CD4-positive, alpha-beta T cell treated with Interferon gamma for 1 hour (primary cell): ENCODE data around the gene ZC3H15.

ENCODE experiments used
- DNase-seq: peaks from one replicate; pipeline ENCODE4 v3.0.0-alpha.2; 2020

Gene ZC3H15

DNA sequence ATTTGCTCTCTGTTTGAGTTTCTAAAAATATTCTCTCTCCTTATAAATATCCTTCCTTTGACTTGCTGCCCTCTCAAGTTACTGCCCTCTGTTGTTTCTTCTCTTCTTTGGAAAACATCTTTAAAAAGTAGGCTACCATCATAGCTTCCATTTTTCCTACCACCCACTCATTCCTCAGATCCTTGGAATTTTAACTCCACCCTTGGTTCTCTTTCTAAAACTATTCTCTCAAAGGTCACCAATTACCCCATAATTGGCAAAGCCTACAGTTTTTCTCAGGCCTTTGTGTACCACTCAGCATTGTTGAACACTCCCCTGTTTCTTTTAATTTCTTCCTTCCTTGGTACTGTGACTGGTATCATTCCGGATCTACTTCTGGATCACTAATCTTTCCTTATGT is 60.8 kb downstream of the ZC3H15 start:
- no peak for DNase-seq

DNA sequence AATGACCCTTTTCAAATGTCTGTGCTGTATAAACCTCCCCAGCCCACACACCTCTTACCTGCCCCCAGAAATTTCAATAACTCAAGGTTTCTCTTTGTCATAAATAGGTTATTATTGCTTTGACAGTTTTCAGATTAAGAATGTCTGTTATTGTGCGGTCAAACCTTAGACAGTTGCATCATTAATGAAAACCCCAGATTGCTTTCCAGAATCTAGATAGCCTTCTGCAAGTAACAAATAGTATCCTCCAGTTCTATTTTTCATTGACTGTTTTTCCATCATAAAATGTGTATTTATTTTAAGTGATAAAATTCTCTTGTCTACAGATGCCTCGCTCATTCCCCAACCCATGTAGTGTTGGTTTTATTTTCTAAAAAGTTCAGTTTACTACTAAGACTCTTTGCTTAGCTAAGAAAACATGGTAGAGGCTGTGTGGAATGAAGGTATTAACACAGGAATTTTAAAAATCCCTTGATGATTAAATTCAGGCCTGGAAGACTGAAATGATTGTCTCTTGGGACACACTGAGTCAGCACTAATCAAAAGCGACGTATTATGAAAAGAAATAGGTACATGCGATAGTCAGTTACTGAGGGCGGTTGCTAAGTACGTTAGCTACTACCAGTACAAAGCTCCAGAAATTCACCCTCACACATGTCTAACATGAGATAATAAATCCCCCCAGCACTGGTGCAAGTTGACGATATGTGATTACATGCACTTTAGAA is 65.4 kb downstream of the ZC3H15 start:
- no peak for DNase-seq

DNA sequence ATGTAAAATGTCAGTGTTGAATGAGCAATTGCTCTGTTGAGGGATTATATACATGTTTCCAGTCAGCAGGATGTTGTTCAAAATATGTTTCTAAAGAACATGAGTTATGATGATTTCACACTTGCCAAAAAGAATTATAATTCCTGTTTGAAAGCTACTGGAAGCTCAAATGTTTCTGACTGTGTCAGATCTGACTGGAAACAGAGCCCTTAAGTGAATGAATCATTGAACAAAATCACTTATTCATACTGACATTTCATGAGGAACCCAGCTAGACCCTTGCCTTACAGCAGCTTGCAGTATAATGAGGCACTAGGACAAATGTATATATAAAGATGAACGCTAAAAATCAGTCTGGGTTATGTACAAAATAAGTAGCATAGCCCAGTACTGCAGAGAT is 68.4 kb downstream of the ZC3H15 start:
- no peak for DNase-seq

- no peak for DNase-seq
Observed at GRCh38 chr2:186554850-186555671, 69.0 kb downstream of the ZC3H15 start.

DNA sequence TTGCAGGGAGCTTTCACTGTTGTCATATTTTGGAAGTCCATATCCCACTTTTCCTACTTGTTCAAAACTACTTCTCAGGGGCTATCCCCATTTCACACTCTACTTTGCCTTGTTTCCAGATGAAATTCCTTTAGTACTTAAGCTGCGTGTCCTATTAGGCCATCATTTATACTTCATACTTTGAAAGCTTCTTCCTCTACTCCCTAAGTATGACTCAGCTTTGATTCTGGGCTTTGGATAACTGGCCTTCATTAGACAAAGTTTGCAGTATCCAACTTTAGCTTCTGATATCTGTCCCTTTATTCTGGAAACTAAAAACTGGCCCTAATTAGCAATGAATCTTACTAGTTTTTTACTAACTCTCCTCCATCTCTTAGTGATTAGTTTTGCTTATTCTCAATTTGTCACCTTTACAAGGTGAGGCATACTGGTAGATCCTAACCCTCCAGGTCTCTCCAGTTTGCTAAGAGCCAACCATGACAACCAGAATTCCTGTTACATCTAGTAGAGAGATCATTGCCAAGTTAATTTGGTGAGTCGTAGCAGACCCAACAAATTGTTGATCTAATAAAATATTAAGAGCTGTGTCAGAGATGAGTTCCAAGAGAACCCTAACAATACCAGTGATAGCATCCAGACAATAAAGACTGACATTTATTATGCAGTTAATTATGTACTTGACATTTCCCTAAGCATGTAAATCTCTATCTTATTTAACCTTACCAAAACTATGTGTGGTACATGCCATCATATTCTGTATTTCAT is 72.6 kb downstream of the ZC3H15 start:
- DNase-seq, result no peak
